ENCODE results near the gene RBMS3. TPM values are rescaled to one million over a fixed set of nuclear protein-coding genes. Genes with fewer than 3 reads are reported as not detected.

RBMS3 gene
- total and polyA plus RNA-seq, 2 of the 8 experiments (the other 6 are each of a cell fraction or from before 2014, with no cell fraction given), result 3.7 to 6.9 TPM

GRCh38 chr3:29545615-29546014 is 264.7 kb downstream of the RBMS3 start:
- no peaks in the 10 kb centered on the region for H3K4me1 ChIP-seq (replicated peaks in 1 of 4; ENCODE audit: control insufficient read depth in 3 of 4, insufficient read depth in 4 of 4, low read length in 3 of 4)
- POLR2A ChIA-PET (ENCODE audit: partially characterized antibody), result no interaction called here
- no peak overlapping the region for H2BK20ac ChIP-seq (ENCODE audit: low read length)
- no peak overlapping the region for H3K9ac ChIP-seq (replicated peaks in 1 of 4; ENCODE audit: extremely low read depth in 1 of 4, low read depth in 3 of 4, low read length in 3 of 4)
- no peaks in the 10 kb centered on the region for H3K36me3 ChIP-seq (ENCODE audit: control insufficient read depth in 2 of 4, insufficient read depth in 4 of 4, low read length in 3 of 4)
- H3K27ac ChIP-seq (ENCODE audit: low read depth, low read length), result no peak overlapping the region
- no peak overlapping the region for H3K4me3 ChIP-seq (ENCODE audit: extremely low read depth in 1 of 4, insufficient read depth in 2 of 4, low read depth in 3 of 4, low read length in 4 of 4)
- H2BK15ac ChIP-seq (ENCODE audit: low read length), result no peak overlapping the region
- H3K79me2 ChIP-seq (ENCODE audit: control insufficient read depth in 1 of 2, insufficient read depth in 2 of 2, low read length in 2 of 2), result no peaks in the 10 kb centered on the region
- H2AFZ ChIP-seq (ENCODE audit: low read length), result no peak overlapping the region
- H3K4ac ChIP-seq (replicated peaks; ENCODE audit: insufficient read length, low read depth, low read length), result no peak overlapping the region
- no peak overlapping the region for H2BK12ac ChIP-seq (ENCODE audit: low read depth, low read length)
- no peak overlapping the region for H4K5ac ChIP-seq (ENCODE audit: insufficient read length, low read depth, low read length)
- FAIRE-seq (no peak), DNase-seq (ENCODE audit: low read depth in 1 of 2, low spot score in 2 of 2) (no peak)
- no peak overlapping the region for H2AK5ac ChIP-seq (ENCODE audit: low read depth, low read length)
- no peaks in the 10 kb centered on the region for H3K27me3 ChIP-seq (replicated peaks in 1 of 4; ENCODE audit: control insufficient read depth in 3 of 4, extremely low read depth in 1 of 4, insufficient read depth in 3 of 4, low read length in 3 of 4)
- no peak overlapping the region for H3K14ac ChIP-seq (ENCODE audit: insufficient read length)
- no peaks in the 10 kb centered on the region for H4K20me1 ChIP-seq (replicated peaks in 1 of 2; ENCODE audit: control insufficient read depth in 1 of 2, insufficient read depth in 2 of 2, low read length in 2 of 2)
- no peak overlapping the region for H2BK5ac ChIP-seq (ENCODE audit: low read depth, low read length)
- no peak overlapping the region for H3K18ac ChIP-seq (ENCODE audit: extremely low read depth, low read length)
- CTCF ChIA-PET (ENCODE audit: partially characterized antibody), result no interaction called here
- no peak overlapping the region for H3K23ac ChIP-seq (ENCODE audit: insufficient read length)
- no peaks in the 10 kb centered on the region for H3K9me3 ChIP-seq (ENCODE audit: insufficient read depth in 2 of 2, low read depth in 1 of 2, low read length in 1 of 2)
- no peak overlapping the region for H3K4me2 ChIP-seq (ENCODE audit: insufficient read depth in 1 of 2, low read depth in 2 of 2, low read length in 2 of 2)
- TF ChIP-seq, protein P1, sequence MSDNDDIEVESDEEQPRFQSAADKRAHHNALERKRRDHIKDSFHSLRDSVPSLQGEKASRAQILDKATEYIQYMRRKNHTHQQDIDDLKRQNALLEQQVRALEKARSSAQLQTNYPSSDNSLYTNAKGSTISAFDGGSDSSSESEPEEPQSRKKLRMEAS (IDR thresholded peaks at IDR 0.05), result no peak
- no peak for TF ChIP-seq CTBP2 (IDR thresholded peaks at IDR 0.05; ENCODE audit: borderline replicate concordance, insufficient read depth, insufficient read length, low read length)
- no peak for TF ChIP-seq SAP30 (IDR thresholded peaks at IDR 0.05; ENCODE audit: insufficient read depth, insufficient replicate concordance, low read length)
- no peak for TF ChIP-seq NANOG (IDR thresholded peaks at IDR 0.05; ENCODE audit: insufficient read depth, low read depth, low read length, poor library complexity, severe bottlenecking)
- no peak for TF ChIP-seq EGR1 (IDR thresholded peaks at IDR 0.05; ENCODE audit: borderline replicate concordance, low read depth, low read length)
- TF ChIP-seq CHD1 (IDR thresholded peaks at IDR 0.05; ENCODE audit: low read depth, low read length), result no peak
- TF ChIP-seq BACH1 (IDR thresholded peaks at IDR 0.05; ENCODE audit: low read length), result no peak
- TF ChIP-seq TCF12 (IDR thresholded peaks at IDR 0.05; ENCODE audit: low read depth, low read length), result no peak
- TF ChIP-seq NRF1 (IDR thresholded peaks at IDR 0.05; ENCODE audit: low read depth, low read length), result no peak
- no peak for TF ChIP-seq YY1 (IDR thresholded peaks at IDR 0.05; ENCODE audit: low read depth, low read length)
- TF ChIP-seq SP4 (IDR thresholded peaks at IDR 0.05; ENCODE audit: low read length), result no peak
- no peak for TF ChIP-seq FOSL1 (IDR thresholded peaks at IDR 0.05; ENCODE audit: insufficient read depth, low read depth, low read length)
- no peak overlapping the region for H4K91ac ChIP-seq (replicated peaks; ENCODE audit: insufficient read length, low read length)
- no peak overlapping the region for H3K56ac ChIP-seq (replicated peaks; ENCODE audit: insufficient read length, low read depth, low read length)
- H3K23me2 ChIP-seq (ENCODE audit: low read depth, low read length), result no peaks in the 10 kb centered on the region
- H2BK120ac ChIP-seq (replicated peaks; ENCODE audit: low read depth, low read length), result no peak overlapping the region
- H3K79me1 ChIP-seq (ENCODE audit: low read depth, low read length), result no peaks in the 10 kb centered on the region
- H4K8ac ChIP-seq (ENCODE audit: extremely low read depth, insufficient read depth, low read length), result no peak overlapping the region
